ENCODE data around the gene NAT9. TPM values are rescaled to one million over a fixed set of nuclear protein-coding genes. Genes with fewer than 3 reads are reported as not detected.

Gene NAT9
- total RNA-seq, 1 donor = 32.0 TPM

GRCh38 chr17:74748279-74748528 lies 27.9 kb downstream of the NAT9 start:
- peak overlapping the region; percentile 57 for H3K4me3 ChIP-seq (ENCODE audit: low read depth, low read length)
- no peak for DNase-seq (ENCODE audit: low read depth)
- TF ChIP-seq CTCF (IDR thresholded peaks at IDR 0.05; ENCODE audit: insufficient read depth, low read depth, low read length) = no peak

GRCh38 chr17:74746922-74747321 lies 29.2 kb downstream of the NAT9 start:
- no peak overlapping the region for H3K4me3 ChIP-seq (ENCODE audit: low read depth, low read length)
- TF ChIP-seq CTCF (IDR thresholded peaks at IDR 0.05; ENCODE audit: insufficient read depth, low read depth, low read length) = no peak
- peak; percentile 91 for DNase-seq (ENCODE audit: low read depth)

GRCh38 chr17:74746376-74746775 lies 29.8 kb downstream of the NAT9 start:
- DNase-seq (ENCODE audit: low read depth) = peak; percentile 89
- no peak for TF ChIP-seq CTCF (IDR thresholded peaks at IDR 0.05; ENCODE audit: insufficient read depth, low read depth, low read length)
- no peak overlapping the region for H3K4me3 ChIP-seq (ENCODE audit: low read depth, low read length)

GRCh38 chr17:74745548-74746177 lies 30.5 kb downstream of the NAT9 start:
- no peak for TF ChIP-seq CTCF (IDR thresholded peaks at IDR 0.05; ENCODE audit: insufficient read depth, low read depth, low read length)
- H3K4me3 ChIP-seq (ENCODE audit: low read depth, low read length) = no peak overlapping the region
- no peak for DNase-seq (ENCODE audit: low read depth)

DNA sequence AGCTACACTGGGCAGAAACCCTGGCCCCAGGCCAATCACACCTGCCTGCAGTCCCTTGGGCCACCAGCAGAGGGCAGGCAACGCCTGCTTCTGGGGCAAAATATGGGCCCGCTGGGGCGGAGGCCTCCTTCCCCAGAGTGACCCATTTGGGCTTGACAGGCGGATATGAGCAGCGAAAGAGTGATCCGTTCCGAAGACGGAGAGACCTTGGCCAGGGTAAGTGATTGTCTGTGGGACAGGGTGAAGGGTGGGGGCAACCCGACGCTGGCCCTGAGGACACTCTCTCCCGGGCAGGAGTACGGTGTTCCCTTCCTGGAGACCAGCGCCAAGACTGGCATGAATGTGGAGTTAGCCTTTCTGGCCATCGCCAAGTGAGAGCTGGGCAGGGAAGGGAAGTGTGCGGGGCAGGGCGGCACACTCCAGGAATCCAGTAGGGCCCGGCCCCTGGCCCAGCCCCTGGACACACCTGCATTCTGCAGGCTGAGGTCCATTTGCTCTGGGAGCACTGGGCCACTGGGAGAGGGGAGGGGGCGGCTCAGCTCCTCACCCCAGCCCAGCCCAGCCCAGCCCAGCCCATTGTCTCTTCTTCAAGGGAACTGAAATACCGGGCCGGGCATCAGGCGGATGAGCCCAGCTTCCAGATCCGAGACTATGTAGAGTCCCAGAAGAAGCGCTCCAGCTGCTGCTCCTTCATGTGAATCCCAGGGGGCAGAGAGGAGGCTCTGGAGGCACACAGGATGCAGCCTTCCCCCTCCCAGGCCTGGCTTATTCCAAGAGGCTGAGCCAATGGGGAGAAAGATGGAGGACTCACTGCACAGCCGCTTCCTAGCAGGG lies 31.2 kb downstream of the NAT9 start:
- TF ChIP-seq CTCF (IDR thresholded peaks at IDR 0.05; ENCODE audit: insufficient read depth, low read depth, low read length) = peak; percentile 99
- peak; percentile 63 for DNase-seq (ENCODE audit: low read depth)
- H3K4me3 ChIP-seq (ENCODE audit: low read depth, low read length) = peak overlapping the region; percentile 12

GRCh38 chr17:74744349-74744713 lies 31.8 kb downstream of the NAT9 start:
- H3K4me3 ChIP-seq (ENCODE audit: low read depth, low read length) = no peak overlapping the region
- DNase-seq (ENCODE audit: low read depth) = no peak
- TF ChIP-seq CTCF (IDR thresholded peaks at IDR 0.05; ENCODE audit: insufficient read depth, low read depth, low read length) = no peak
